ENCODE measurements around the gene L3MBTL4.

- TF ChIP-seq, protein P1, sequence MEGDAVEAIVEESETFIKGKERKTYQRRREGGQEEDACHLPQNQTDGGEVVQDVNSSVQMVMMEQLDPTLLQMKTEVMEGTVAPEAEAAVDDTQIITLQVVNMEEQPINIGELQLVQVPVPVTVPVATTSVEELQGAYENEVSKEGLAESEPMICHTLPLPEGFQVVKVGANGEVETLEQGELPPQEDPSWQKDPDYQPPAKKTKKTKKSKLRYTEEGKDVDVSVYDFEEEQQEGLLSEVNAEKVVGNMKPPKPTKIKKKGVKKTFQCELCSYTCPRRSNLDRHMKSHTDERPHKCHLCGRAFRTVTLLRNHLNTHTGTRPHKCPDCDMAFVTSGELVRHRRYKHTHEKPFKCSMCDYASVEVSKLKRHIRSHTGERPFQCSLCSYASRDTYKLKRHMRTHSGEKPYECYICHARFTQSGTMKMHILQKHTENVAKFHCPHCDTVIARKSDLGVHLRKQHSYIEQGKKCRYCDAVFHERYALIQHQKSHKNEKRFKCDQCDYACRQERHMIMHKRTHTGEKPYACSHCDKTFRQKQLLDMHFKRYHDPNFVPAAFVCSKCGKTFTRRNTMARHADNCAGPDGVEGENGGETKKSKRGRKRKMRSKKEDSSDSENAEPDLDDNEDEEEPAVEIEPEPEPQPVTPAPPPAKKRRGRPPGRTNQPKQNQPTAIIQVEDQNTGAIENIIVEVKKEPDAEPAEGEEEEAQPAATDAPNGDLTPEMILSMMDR (IDR thresholded peaks at IDR 0.05) = no peak
- TF ChIP-seq POLR2A (IDR thresholded peaks at IDR 0.05) = no peak
Measured at GRCh38 chr18:6279308-6279707, 135.4 kb downstream of the L3MBTL4 start.

All from body of pancreas (tissue), 4 donors.